GM12865 (cell line): ENCODE data around the gene ALG8.

Source experiments
- DNase-seq: peaks from one replicate; pipeline ENCODE4 v3.0.0; 2010; ENCODE audit warnings: low read depth
- H3K4me3 ChIP-seq: 2 replicates; pipeline ENCODE4 v1.5.1; 2011; ENCODE audit warnings: mild to moderate bottlenecking, low read depth, low read length, control low read depth
- TF ChIP-seq, protein P1 (sequence below): IDR thresholded peaks from 2 replicates; pipeline ENCODE4 v1.5.1; 2011; ENCODE audit warnings: low read length, control low read depth, low read depth, inconsistent platforms; ENCODE audit not compliant: insufficient read depth; ENCODE audit errors: missing control alignments

ALG8 gene

DNA sequence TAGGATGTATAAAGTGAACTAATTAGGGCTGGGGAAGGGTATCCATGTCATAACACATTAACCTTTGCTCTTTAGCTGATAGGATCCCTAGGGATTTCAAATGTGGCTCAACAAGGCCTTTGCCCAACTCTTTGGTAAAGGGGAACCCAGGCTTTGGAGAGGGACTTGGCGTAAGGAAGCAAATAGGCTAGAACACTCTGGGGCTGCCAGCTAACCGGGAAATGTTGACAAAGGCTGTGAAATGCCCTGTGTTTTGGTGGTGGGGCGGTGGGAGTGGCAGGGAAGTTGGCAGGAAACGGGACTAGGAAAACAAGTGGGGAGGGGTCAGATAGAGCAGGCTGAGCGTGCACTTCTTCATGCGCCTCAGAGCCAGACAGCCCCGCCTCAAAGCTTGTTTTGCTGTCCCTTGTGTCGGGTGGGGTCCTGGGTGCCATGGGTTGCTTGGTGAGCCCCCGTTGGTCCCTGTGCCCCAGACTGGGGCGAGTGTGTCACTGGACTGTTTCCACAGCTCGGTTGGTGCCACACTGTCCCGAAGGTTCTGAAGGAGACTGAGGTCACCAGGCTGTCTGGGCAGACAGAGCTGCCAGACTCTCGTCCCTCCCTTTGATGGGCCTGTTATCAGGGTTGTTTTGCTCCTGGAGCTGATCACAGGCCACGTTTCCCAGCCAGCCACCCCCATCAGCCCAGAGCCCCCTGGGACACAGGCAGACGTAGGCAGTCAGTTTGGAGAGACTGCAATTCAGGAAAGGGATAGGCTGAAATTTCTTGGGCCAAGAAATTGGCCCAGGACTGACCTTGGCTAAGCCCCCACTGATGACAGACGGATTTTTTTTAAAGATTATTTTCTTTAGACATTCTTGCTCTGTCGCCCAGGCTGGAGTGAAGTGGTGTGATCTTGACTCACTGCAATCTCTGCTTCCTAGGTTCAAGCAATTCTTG, 29.4 kb upstream of the ALG8 start:
- DNase-seq: no peak
- TF ChIP-seq, protein P1, sequence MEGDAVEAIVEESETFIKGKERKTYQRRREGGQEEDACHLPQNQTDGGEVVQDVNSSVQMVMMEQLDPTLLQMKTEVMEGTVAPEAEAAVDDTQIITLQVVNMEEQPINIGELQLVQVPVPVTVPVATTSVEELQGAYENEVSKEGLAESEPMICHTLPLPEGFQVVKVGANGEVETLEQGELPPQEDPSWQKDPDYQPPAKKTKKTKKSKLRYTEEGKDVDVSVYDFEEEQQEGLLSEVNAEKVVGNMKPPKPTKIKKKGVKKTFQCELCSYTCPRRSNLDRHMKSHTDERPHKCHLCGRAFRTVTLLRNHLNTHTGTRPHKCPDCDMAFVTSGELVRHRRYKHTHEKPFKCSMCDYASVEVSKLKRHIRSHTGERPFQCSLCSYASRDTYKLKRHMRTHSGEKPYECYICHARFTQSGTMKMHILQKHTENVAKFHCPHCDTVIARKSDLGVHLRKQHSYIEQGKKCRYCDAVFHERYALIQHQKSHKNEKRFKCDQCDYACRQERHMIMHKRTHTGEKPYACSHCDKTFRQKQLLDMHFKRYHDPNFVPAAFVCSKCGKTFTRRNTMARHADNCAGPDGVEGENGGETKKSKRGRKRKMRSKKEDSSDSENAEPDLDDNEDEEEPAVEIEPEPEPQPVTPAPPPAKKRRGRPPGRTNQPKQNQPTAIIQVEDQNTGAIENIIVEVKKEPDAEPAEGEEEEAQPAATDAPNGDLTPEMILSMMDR: no peak
- H3K4me3 ChIP-seq: no peak overlapping the region

DNA sequence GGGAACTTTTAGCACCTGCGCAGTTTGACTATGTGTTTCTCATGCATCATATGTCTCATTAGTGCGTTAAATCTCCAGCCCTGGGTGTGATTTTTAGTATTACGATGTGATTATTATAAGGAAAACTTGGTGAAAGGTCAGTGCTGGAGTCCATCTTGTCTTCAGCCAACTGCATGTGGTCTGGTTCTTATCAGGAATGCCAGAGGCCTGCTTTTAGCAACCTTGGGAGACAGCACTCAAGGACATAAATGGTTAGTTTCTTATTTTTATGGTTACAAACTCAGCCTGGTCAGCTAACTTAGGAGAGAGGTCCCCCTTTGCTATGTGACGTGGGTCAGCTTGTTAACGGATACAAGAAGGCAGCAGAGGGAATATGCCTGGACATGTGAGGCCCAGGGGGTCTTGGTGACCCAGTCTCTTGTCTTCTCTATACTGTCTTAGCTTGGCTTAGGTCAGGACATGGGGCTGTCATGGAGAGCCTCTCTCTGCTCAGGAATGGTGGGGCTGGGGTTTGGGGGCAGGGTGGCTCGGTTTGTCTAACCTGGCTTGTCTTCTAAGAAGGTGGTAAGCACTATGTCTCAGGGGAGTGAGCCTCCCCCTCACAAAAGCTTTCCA, 27.5 kb upstream of the ALG8 start:
- TF ChIP-seq, protein P1: no peak
- no peak overlapping the region for H3K4me3 ChIP-seq
- DNase-seq: no peak

DNA sequence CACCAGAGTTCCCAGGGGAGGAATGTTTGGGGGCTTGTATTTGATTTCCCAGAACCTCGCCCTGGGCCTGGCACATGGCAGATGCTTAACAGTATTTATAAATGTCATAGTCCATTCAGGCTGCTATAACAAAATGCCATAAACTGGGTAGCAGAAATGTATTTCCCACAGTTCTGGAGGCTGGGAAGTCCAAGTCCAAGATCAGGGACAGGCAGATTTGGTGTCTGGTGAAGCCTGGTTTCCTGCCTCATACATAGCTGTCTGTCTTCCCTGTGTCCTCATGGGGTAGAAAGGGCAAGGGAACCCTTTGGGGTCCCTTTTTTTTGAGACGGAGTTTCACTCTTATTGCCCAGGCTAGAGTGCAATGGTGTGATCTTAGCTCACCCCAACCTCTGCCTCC, 25.0 kb upstream of the ALG8 start:
- H3K4me3 ChIP-seq: no peak overlapping the region
- TF ChIP-seq, protein P1: no peak

DNA sequence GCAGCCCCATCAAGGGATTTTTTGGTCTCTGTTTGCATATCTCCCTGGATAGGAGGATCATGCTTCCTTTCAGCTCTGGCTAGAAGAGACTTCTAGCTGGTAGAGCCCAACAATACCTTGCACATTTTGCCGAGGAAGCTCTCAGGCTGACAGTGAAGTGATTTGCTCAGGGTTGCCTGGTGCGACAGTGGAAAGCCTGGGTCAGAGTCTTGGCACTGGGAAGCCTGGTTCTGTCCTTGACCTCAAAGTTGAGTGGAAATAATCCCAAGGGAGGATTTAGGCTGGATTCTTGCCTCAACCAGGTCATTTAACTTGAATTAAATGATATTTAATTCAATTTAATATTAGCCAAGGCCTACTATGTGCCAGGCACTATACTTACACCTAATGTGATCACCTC, 24.4 kb upstream of the ALG8 start:
- TF ChIP-seq, protein P1: no peak
- H3K4me3 ChIP-seq: no peak overlapping the region
- no peak for DNase-seq

More for the DNA sequence above, 25.0 kb upstream of the ALG8 start:
- DNase-seq: no peak

DNA sequence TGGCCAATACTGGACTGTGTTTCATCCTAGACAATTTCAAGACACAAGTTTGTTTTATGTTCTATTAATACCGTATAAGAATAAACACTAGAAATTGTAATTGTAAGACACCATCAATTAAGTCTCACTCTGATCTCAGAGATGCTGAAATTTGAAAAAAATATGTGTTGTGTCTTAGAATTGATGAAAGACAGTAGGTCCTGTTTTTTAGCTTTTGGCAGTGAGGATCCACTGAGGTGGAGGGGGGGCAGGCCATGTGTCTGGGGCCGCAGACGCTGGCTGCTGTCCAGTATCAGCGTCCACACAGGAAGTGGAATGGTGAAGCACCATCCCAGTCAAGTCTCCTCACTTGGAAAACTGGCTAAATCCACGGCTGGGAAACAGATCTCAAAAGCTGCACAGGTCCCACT, 22.5 kb upstream of the ALG8 start:
- no peak for DNase-seq
- no peak overlapping the region for H3K4me3 ChIP-seq
- TF ChIP-seq, protein P1: no peak

DNA sequence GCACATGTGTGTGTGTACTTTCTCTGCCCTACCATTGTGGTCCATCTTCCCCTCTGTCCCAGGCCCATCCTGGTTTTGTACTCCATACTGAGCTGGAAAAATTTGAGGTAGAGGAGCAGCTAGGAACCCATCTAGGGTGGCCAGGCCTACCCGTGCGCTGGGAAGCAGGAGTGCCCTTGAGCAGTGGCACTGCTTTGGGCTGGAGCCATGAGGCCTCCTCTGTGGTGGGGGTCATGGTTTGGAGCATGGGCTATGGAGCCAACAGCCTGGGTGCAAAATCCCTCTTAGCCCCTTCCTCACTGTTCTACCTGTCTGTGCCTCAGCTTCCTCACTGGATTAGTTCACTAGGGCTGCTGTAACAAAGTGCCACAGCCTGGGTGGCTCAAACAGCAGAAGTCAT, 21.9 kb upstream of the ALG8 start:
- TF ChIP-seq, protein P1: no peak

More for the DNA sequence above, 21.9 kb upstream of the ALG8 start:
- no peak for DNase-seq
- H3K4me3 ChIP-seq: no peak overlapping the region
